Measurements from ENCODE around the gene PYGM.

PYGM gene

DNA sequence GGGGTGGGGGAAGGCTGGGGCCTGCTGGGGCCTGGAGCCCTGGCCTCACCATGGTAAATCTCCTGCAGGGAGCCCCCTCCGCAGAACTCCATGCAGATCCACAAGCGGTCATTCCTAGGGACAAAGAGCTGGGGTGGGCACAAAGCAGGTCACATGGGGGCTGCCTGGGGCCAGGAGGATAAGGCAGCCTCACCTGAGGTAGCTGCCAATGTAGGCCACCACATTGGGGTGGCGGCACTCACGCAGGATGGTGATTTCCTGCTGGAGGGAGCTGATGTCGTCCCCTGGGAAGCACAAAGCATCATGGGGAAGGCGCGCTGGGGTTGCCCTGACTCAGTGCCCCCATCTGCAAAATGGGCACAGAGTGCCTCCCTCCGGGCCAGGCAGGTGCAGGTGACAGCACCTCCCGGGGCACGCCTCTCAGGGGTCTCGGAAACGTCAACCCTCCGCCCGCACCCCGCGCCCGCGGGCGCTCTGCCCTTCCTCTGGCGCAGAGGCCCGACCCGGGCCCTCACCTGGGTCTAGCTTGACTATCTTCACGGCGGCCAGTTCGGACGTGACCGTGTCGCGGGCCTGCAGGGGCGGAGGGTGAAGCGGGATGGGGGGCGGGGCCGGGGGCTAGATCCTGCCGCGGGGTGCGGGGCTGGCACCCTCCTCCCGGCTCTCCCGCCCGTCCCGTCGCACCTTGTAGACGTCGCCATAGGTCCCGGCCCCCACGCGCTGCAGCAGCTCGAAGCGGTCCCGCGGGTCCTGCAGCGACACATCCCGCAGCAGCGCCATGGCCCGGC lies 42.8 kb upstream of the PYGM start:
- Histone ChIP-seq H3K27ac (ENCODE audit: insufficient read depth in 1 of 2, low read depth in 1 of 2, low read length in 2 of 2, poor library complexity in 1 of 2, severe bottlenecking in 2 of 2) (peak overlapping the region; percentile 58 to 80), H3K9me3 (ENCODE audit: control extremely low read depth in 1 of 5, control insufficient read depth in 4 of 5, insufficient read depth in 2 of 5, low read depth in 1 of 5, low read length in 4 of 5) (no peaks in the 10 kb centered on the region), H3K4me3 (ENCODE audit: control insufficient read depth in 1 of 7, extremely low read depth in 1 of 7, insufficient read depth in 4 of 7, low read depth in 2 of 7, low read length in 6 of 7) (peak overlapping the region; percentile 34 to 80 (median 67)), H3K36me3 (ENCODE audit: control insufficient read depth in 4 of 4, insufficient read depth in 4 of 4, low read length in 3 of 4) (peaks cover 7 to 58% (median 35%) of the 10 kb centered on the region in 4 experiments), H3K4me1 (ENCODE audit: control extremely low read depth in 1 of 4, control insufficient read depth in 4 of 4, insufficient read depth in 4 of 4, low read length in 3 of 4) (peaks cover 0 to 55% (median 49%) of the 10 kb centered on the region in 4 experiments), H3K27me3 (replicated peaks in 2 of 5; ENCODE audit: control insufficient read depth in 4 of 5, insufficient read depth in 5 of 5, low read length in 4 of 5) (no peaks in the 10 kb centered on the region)
- peak in 1 of 3 donors; percentile 47 for DNase-seq
- ChIA-PET POLR2A (interaction anchor here (0.7 kb wide), 1 partner anchor 57 kb away, joined by 3 read pairs; no protein-coding TSS in a partner anchor), CTCF (interaction anchor here (0.8 to 5.2 kb wide), 4 partner anchors 12 to 23 kb away, joined by 4 to 42 read pairs (median 9); no protein-coding TSS in a partner anchor)
- WGBS (ENCODE audit: insufficient coverage), result 2% methylated on average over 44 of the region's 54 CpGs

DNA sequence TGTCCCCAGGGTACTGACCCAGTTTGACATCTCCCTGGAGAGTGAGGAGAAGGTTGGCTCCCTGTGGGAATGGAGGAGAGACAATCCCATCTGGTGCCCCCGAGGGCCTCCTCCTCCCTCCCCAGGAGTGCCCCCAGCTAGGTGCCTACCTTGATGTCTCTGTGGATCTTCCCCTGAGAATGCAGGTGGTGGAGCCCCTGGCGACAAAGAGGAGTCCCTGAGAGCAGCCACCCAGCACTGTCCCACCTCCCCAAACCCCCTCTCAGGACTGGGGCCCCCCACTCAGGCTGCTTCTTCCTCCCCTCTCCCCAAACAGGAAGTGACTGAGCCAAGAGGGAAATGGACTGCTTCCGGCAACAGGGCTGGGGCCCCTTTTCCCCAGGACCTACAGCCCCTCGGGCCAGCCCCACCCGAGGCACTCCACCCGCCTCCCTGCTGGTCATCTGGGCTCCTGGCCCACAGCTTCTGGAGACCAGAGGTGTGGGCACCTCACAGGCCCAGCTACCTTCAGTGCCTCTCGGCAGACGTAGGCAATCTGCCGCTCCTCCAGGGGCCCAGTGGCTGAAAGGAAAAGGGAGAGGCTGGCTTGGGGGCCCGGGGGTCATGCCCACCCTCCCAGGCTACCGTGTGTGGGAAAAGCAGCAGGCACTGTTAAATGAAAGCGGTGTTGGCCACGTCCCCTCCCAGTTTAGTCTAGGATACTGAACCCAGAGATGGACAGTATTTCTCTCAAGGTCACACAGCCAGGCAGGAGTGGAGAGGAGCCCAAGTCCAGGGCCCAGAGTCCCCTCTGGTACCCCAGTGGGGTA lies 42.0 kb upstream of the PYGM start:
- Histone ChIP-seq H3K27me3 (replicated peaks in 2 of 5; ENCODE audit: control insufficient read depth in 4 of 5, insufficient read depth in 5 of 5, low read length in 4 of 5) (no peaks in the 10 kb centered on the region), H3K27ac (ENCODE audit: insufficient read depth in 1 of 2, low read depth in 1 of 2, low read length in 2 of 2, poor library complexity in 1 of 2, severe bottlenecking in 2 of 2) (peak overlapping the region; percentile 58 to 80), H3K4me1 (ENCODE audit: control extremely low read depth in 1 of 4, control insufficient read depth in 4 of 4, insufficient read depth in 4 of 4, low read length in 3 of 4) (peaks cover 0 to 63% (median 57%) of the 10 kb centered on the region in 4 experiments), H3K9me3 (ENCODE audit: control extremely low read depth in 1 of 5, control insufficient read depth in 4 of 5, insufficient read depth in 2 of 5, low read depth in 1 of 5, low read length in 4 of 5) (no peaks in the 10 kb centered on the region), H3K36me3 (ENCODE audit: control insufficient read depth in 4 of 4, insufficient read depth in 4 of 4, low read length in 3 of 4) (peaks cover 5 to 59% (median 32%) of the 10 kb centered on the region in 4 experiments), H3K4me3 (ENCODE audit: control insufficient read depth in 1 of 7, extremely low read depth in 1 of 7, insufficient read depth in 4 of 7, low read depth in 2 of 7, low read length in 6 of 7) (peak overlapping the region in 6 of 7 experiments; percentile 51 to 80 (median 70))
- CTCF ChIA-PET, result interaction anchor here (1.1 to 5.2 kb wide), 5 partner anchors 10 to 83 kb away, joined by 3 to 42 read pairs (median 9); no protein-coding TSS in a partner anchor
- 2% methylated on average over 10 of the region's 13 CpGs for WGBS (ENCODE audit: insufficient coverage)
- DNase-seq, result peak in 1 of 3 donors; percentile 15
- POLR2A ChIA-PET, result interaction anchor here (1.5 kb wide), 1 partner anchor 22 kb away, joined by 5 read pairs; no protein-coding TSS in a partner anchor

- H3K4me3 ChIP-seq (ENCODE audit: control insufficient read depth in 1 of 7, extremely low read depth in 1 of 7, insufficient read depth in 4 of 7, low read depth in 2 of 7, low read length in 6 of 7), result peak overlapping the region in 6 of 7 experiments; percentile 46 to 80 (median 70)
- DNase-seq, result no peak
- peaks cover 0 to 70% (median 63%) of the 10 kb centered on the region in 4 experiments for H3K4me1 ChIP-seq (ENCODE audit: control extremely low read depth in 1 of 4, control insufficient read depth in 4 of 4, insufficient read depth in 4 of 4, low read length in 3 of 4)
- CTCF ChIA-PET, result interaction anchor here (1.1 to 5.2 kb wide), 5 partner anchors 10 to 84 kb away, joined by 3 to 42 read pairs (median 9); no protein-coding TSS in a partner anchor
- H3K27ac ChIP-seq (ENCODE audit: insufficient read depth in 1 of 2, low read depth in 1 of 2, low read length in 2 of 2, poor library complexity in 1 of 2, severe bottlenecking in 2 of 2), result peak overlapping the region; percentile 30 to 80
- 61% methylated on average over 9 of the region's 9 CpGs for WGBS (ENCODE audit: insufficient coverage)
- no peaks in the 10 kb centered on the region for H3K27me3 ChIP-seq (replicated peaks in 2 of 5; ENCODE audit: control insufficient read depth in 4 of 5, insufficient read depth in 5 of 5, low read length in 4 of 5)
- peaks cover 5 to 59% (median 34%) of the 10 kb centered on the region in 4 experiments for H3K36me3 ChIP-seq (ENCODE audit: control insufficient read depth in 4 of 4, insufficient read depth in 4 of 4, low read length in 3 of 4)
- POLR2A ChIA-PET, result interaction anchor here (1.5 kb wide), 1 partner anchor 22 kb away, joined by 5 read pairs; no protein-coding TSS in a partner anchor
- H3K9me3 ChIP-seq (ENCODE audit: control extremely low read depth in 1 of 5, control insufficient read depth in 4 of 5, insufficient read depth in 2 of 5, low read depth in 1 of 5, low read length in 4 of 5), result no peaks in the 10 kb centered on the region
Measured at GRCh38 chr11:64801158-64801464, 41.3 kb upstream of the PYGM start.

DNA sequence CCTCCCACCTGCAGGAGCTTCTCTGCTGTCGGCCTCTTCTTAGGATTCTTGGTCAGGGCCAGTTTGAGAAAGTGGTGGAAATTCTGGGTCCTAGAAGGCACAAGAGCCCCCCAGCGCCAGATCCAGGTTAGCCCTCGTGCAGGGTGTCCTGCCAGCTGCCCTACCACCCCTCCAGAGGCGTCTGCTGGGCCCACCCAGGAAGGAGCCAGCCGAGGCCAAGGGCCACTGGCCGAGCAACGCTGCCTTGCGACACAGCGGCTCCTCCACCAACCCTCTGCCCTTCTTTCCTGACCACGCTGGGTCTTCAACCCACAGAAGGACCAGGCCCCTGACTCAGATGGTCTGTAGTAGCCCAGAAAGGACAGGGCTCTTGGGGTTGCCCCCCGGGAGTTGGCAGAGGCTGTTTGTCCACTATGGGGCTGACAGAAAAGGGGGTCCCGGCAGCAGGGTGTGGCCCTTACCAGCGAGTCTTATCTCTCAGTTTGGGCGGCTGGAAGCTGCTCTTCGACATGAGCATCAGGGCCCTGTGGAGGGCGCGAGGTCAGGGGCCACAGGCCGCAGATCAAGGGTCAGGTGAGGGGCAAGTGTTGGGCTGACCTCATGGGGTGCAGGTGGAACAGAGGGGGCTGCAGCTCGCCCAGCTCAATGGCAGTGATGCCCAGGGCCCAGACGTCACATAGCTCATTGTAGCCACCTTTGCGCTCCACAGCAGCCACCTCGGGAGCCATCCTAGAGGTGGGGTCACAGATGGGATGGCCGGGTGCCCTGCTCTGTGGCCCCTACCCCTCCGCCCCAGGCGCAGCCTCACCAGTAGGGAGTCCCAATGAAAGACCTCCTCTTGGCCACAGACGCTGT lies 40.8 kb upstream of the PYGM start:
- Histone ChIP-seq H3K27ac (ENCODE audit: insufficient read depth in 1 of 2, low read depth in 1 of 2, low read length in 2 of 2, poor library complexity in 1 of 2, severe bottlenecking in 2 of 2) (peak overlapping the region in 1 of 2 experiments; percentile 61), H3K27me3 (replicated peaks in 2 of 5; ENCODE audit: control insufficient read depth in 4 of 5, insufficient read depth in 5 of 5, low read length in 4 of 5) (no peaks in the 10 kb centered on the region), H3K4me3 (ENCODE audit: control insufficient read depth in 1 of 7, extremely low read depth in 1 of 7, insufficient read depth in 4 of 7, low read depth in 2 of 7, low read length in 6 of 7) (peak overlapping the region in 6 of 7 experiments; percentile 11 to 80 (median 62)), H3K36me3 (ENCODE audit: control insufficient read depth in 4 of 4, insufficient read depth in 4 of 4, low read length in 3 of 4) (peaks cover 5 to 59% (median 31%) of the 10 kb centered on the region in 4 experiments), H3K9me3 (ENCODE audit: control extremely low read depth in 1 of 5, control insufficient read depth in 4 of 5, insufficient read depth in 2 of 5, low read depth in 1 of 5, low read length in 4 of 5) (no peaks in the 10 kb centered on the region), H3K4me1 (ENCODE audit: control extremely low read depth in 1 of 4, control insufficient read depth in 4 of 4, insufficient read depth in 4 of 4, low read length in 3 of 4) (peaks cover 0 to 74% (median 69%) of the 10 kb centered on the region in 4 experiments)
- DNase-seq, result no peak
- ChIA-PET POLR2A (interaction anchor here (1.5 kb wide), 1 partner anchor 21 kb away, joined by 5 read pairs; no protein-coding TSS in a partner anchor), CTCF (interaction anchor here (0.7 to 5.2 kb wide), 9 partner anchors 9 to 84 kb away, joined by 3 to 42 read pairs (median 5); no protein-coding TSS in a partner anchor)
- 69% methylated on average over 21 of the region's 26 CpGs for WGBS (ENCODE audit: insufficient coverage)

DNA sequence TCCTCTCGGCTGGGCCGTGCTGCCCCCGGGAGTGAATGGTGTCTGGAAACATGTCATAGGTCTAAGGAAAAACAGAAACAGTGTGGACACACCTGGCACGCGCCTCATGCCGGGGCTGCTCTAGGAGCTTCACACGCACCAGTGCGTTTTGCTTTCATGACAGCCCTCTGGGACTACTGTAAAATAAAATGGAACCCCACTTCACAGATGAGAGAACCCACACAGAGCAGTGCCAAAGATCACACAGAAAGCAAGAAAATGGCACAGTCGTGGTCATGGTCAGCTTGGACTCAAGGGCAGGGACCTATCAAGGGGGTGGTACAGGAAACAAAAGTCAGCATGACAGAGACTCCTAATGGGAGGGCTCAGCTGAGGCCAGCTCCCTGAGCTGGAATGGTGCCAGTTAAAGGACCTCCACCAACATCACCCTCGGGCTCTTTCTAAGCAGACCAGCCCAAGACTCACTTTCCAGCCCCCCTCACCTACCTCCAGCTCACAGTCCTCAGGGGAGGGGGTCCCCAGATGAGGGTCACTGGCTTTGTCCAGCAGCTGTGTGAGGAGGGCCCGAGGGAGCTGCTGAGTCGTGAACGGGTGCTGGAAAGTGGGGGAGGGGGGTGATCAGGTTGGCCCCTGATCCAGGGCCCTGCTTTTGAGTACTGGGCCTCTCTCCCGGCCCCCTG lies 40.0 kb upstream of the PYGM start:
- ChIA-PET CTCF (interaction anchor here (1.0 to 5.2 kb wide), 8 partner anchors 8 to 69 kb away, joined by 3 to 42 read pairs (median 6); no protein-coding TSS in a partner anchor), POLR2A (interaction anchor here (0.6 kb wide), 1 partner anchor 22 kb away, joined by 6 read pairs; no protein-coding TSS in a partner anchor)
- peak overlapping the region in 1 of 7 experiments; percentile 11 for H3K4me3 ChIP-seq (ENCODE audit: control insufficient read depth in 1 of 7, extremely low read depth in 1 of 7, insufficient read depth in 4 of 7, low read depth in 2 of 7, low read length in 6 of 7)
- DNase-seq, result no peak
- H3K4me1 ChIP-seq (ENCODE audit: control extremely low read depth in 1 of 4, control insufficient read depth in 4 of 4, insufficient read depth in 4 of 4, low read length in 3 of 4), result peaks cover 0 to 72% (median 69%) of the 10 kb centered on the region in 4 experiments
- H3K27ac ChIP-seq (ENCODE audit: insufficient read depth in 1 of 2, low read depth in 1 of 2, low read length in 2 of 2, poor library complexity in 1 of 2, severe bottlenecking in 2 of 2), result peak overlapping the region in 1 of 2 experiments; percentile 61
- 82% methylated on average over 10 of the region's 14 CpGs for WGBS (ENCODE audit: insufficient coverage)
- H3K36me3 ChIP-seq (ENCODE audit: control insufficient read depth in 4 of 4, insufficient read depth in 4 of 4, low read length in 3 of 4), result peaks cover under 1 to 52% (median 24%) of the 10 kb centered on the region in 4 experiments
- no peaks in the 10 kb centered on the region for H3K27me3 ChIP-seq (replicated peaks in 2 of 5; ENCODE audit: control insufficient read depth in 4 of 5, insufficient read depth in 5 of 5, low read length in 4 of 5)
- H3K9me3 ChIP-seq (ENCODE audit: control extremely low read depth in 1 of 5, control insufficient read depth in 4 of 5, insufficient read depth in 2 of 5, low read depth in 1 of 5, low read length in 4 of 5), result no peaks in the 10 kb centered on the region

Measured in common myeloid progenitor, CD34-positive (primary cell).